Astrocyte (in vitro differentiated cells and primary cell): ENCODE results near the gene FMN1.

Source experiments
- CTCF ChIP-seq: IDR thresholded peaks from 2 replicates; pipeline ENCODE4 v1.5.1; 2011; ENCODE audit warnings: low read depth, mild to moderate bottlenecking, inconsistent platforms, low read length, moderate library complexity; ENCODE audit not compliant: insufficient read depth
- EZH2 ChIP-seq: IDR thresholded peaks from 2 replicates; pipeline ENCODE4 v1.6.1; 2012; ENCODE audit warnings: mild to moderate bottlenecking, low read length, inconsistent platforms; ENCODE audit not compliant: insufficient read depth

GRCh38 chr15:32903591-32904290 lies 290.8 kb downstream of the FMN1 start:
- TF ChIP-seq CTCF (no peak), EZH2 (no peak)
